Thoracic aorta (tissue), 2 donors: ENCODE measurements around the gene MBOAT1. TPM values are rescaled to one million over a fixed set of nuclear protein-coding genes. Genes with fewer than 3 reads are reported as not detected.

Experiments used
- ATAC-seq: fragments of 150-250 bp; one replicate; pipeline ENCODE4 v1.8.0; 2017; ENCODE audit warnings: low read depth; ENCODE audit not compliant: insufficient number of reproducible peaks, low FRiP score
- DNase-seq: peaks from one replicate; pipeline ENCODE4 v3.0.0-alpha.2; 2020; ENCODE audit warnings: low spot score
- H3K27ac ChIP-seq, 2 donors: fragments of 200-600 bp; sonication (generic); 1 replicate in 1 of 2; 2 replicates in 1 of 2; pipeline ENCODE4 v1.5.1; 2016; ENCODE audit warnings: mild to moderate bottlenecking in 2 of 2, moderate library complexity in 2 of 2
- H3K27me3 ChIP-seq: fragments of 200-600 bp; sonication (generic); replicated peaks from 2 replicates; pipeline ENCODE4 v1.6.0; 2016; ENCODE audit warnings: mild to moderate bottlenecking; ENCODE audit not compliant: insufficient read depth
- H3K36me3 ChIP-seq: fragments of 200-600 bp; sonication (generic); one replicate; pipeline ENCODE4 v1.5.1; 2016
- H3K4me1 ChIP-seq, 2 donors: fragments of 200-600 bp; sonication (generic); 1 replicate in 1 of 2; 2 replicates in 1 of 2; pipeline versions ENCODE4 v1.5.1 to v1.6.0; 2016; ENCODE audit warnings: low read depth in 2 of 2, mild to moderate bottlenecking in 1 of 2; ENCODE audit not compliant: control insufficient read depth in 1 of 2
- H3K4me3 ChIP-seq: fragments of 200-600 bp; sonication (generic); 2 replicates; pipeline ENCODE4 v1.5.1; 2016; ENCODE audit warnings: mild to moderate bottlenecking
- H3K9me3 ChIP-seq: fragments of 200-600 bp; sonication (generic); 2 replicates; pipeline ENCODE4 v1.5.1; 2016
- CTCF ChIP-seq: fragments of 200-600 bp; sonication (generic); IDR thresholded peaks from one replicate; pipeline ENCODE4 v1.5.1; 2019; ENCODE audit warnings: antibody characterized with exemption
- total RNA-seq, 2 donors: library from RNA; depleted of rRNA; stranded (reverse); fragments of >200 nt; gene quantifications; one replicate each; pipeline versions ENCODE4 v1.1.0 to v1.2.3, GENCODE V29; 2016

The MBOAT1 gene
- total RNA-seq, 2 donors from 2014 or later = 5.5 to 6.8 TPM

- Histone ChIP-seq H3K4me3 (no peak overlapping the region), H3K4me1 (no peaks in the 10 kb centered on the region), H3K36me3 (no peaks in the 10 kb centered on the region), H3K27me3 (no peaks in the 10 kb centered on the region), H3K27ac (no peak overlapping the region), H3K9me3 (no peaks in the 10 kb centered on the region)
- TF ChIP-seq CTCF = no peak
- DNase-seq (no peak), ATAC-seq (no peak)
These were observed 156.4 kb downstream of the MBOAT1 start for GRCh38 chr6:20055916-20056315.

Other genes with a start within 250 kb of the MBOAT1 start
- gene E2F3, start 189.4 kb upstream of the MBOAT1 start, total RNA-seq = 10 to 100 TPM in 1 of 2 donors, 1 to 10 TPM in 1; 6.5 to 12.4 TPM